Mucosa of rectum (tissue), 2 donors: Measurements from ENCODE around the gene NPY4R2.
"Not testable (repeated sequence)": the region's sequence is repeated elsewhere in the genome, so short reads cannot be mapped to it uniquely, and the experiment has no call there.

Experiments used
- H3K27ac ChIP-seq, 2 donors: one replicate each; pipeline ENCODE4 v1.7.0; 2013; ENCODE audit warnings: inconsistent platforms in 2 of 2, low read depth in 2 of 2, low read length in 2 of 2
- H3K27me3 ChIP-seq, 2 donors: one replicate each; pipeline ENCODE4 v1.7.0; 2013; ENCODE audit warnings: low read length in 2 of 2; ENCODE audit not compliant: control insufficient read depth in 2 of 2, insufficient read depth in 2 of 2
- H3K36me3 ChIP-seq, 2 donors: one replicate each; pipeline ENCODE4 v1.7.0; 2013; ENCODE audit warnings: low read length in 2 of 2; ENCODE audit not compliant: control insufficient read depth in 2 of 2, insufficient read depth in 2 of 2
- H3K4me1 ChIP-seq, 2 donors: one replicate each; pipeline ENCODE4 v1.7.0; 2013; ENCODE audit warnings: low read length in 2 of 2, mild to moderate bottlenecking in 1 of 2; ENCODE audit not compliant: control insufficient read depth in 2 of 2, insufficient read depth in 2 of 2
- H3K4me3 ChIP-seq, 2 donors: one replicate each; pipeline ENCODE4 v1.7.0; 2013; ENCODE audit warnings: low read length in 2 of 2
- H3K9ac ChIP-seq, 2 donors: one replicate each; pipeline ENCODE4 v1.7.0; 2013; ENCODE audit warnings: low read length in 2 of 2, low read depth in 1 of 2, mild to moderate bottlenecking in 1 of 2
- H3K9me3 ChIP-seq, 2 donors: one replicate each; pipeline ENCODE4 v1.7.0; 2013; ENCODE audit warnings: low read length in 2 of 2; ENCODE audit not compliant: control insufficient read depth in 2 of 2
- donor health status: healthy.
- donor health status: Normal muscosa, but diverticular disease.

Gene NPY4R2

GRCh38 chr10:47918475-47918874, at the start of gene NPY4R2:
Gene NPY4R2, plus strand, starts transcription at chr10:47918662. Its CDS starts 3,326 bp downstream, at chr10:47921988.
- H3K27ac ChIP-seq, H3K4me1 ChIP-seq, H3K9me3 ChIP-seq, H3K27me3 ChIP-seq, H3K4me3 ChIP-seq, H3K9ac ChIP-seq, H3K36me3 ChIP-seq: not testable (repeated sequence)

- H3K4me3 ChIP-seq, H3K27me3 ChIP-seq, H3K36me3 ChIP-seq, H3K9ac ChIP-seq, H3K9me3 ChIP-seq, H3K4me1 ChIP-seq, H3K27ac ChIP-seq: not testable (repeated sequence)
Measured at GRCh38 chr10:47870887-47871286, 47.6 kb upstream of the NPY4R2 start.

- not testable (repeated sequence) for H3K27ac ChIP-seq, H3K27me3 ChIP-seq, H3K9ac ChIP-seq, H3K4me3 ChIP-seq, H3K4me1 ChIP-seq, H3K36me3 ChIP-seq, H3K9me3 ChIP-seq
Measured at GRCh38 chr10:47871485-47872180, 46.8 kb upstream of the NPY4R2 start.

- not testable (repeated sequence) for H3K36me3 ChIP-seq, H3K27ac ChIP-seq, H3K9ac ChIP-seq, H3K4me3 ChIP-seq, H3K27me3 ChIP-seq, H3K9me3 ChIP-seq, H3K4me1 ChIP-seq
Measured at GRCh38 chr10:47872236-47872635, 46.2 kb upstream of the NPY4R2 start.

- H3K4me3 ChIP-seq, H3K9ac ChIP-seq, H3K27ac ChIP-seq, H3K9me3 ChIP-seq, H3K27me3 ChIP-seq, H3K4me1 ChIP-seq, H3K36me3 ChIP-seq: not testable (repeated sequence)
Measured at GRCh38 chr10:47884239-47884638, 34.2 kb upstream of the NPY4R2 start.

GRCh38 chr10:47884934-47885333, 33.5 kb upstream of the NPY4R2 start:
- not testable (repeated sequence) for H3K9ac ChIP-seq, H3K9me3 ChIP-seq, H3K4me3 ChIP-seq, H3K27ac ChIP-seq, H3K4me1 ChIP-seq, H3K27me3 ChIP-seq, H3K36me3 ChIP-seq

GRCh38 chr10:47886356-47886755, 32.1 kb upstream of the NPY4R2 start:
- H3K9me3 ChIP-seq, H3K36me3 ChIP-seq, H3K9ac ChIP-seq, H3K4me1 ChIP-seq, H3K27me3 ChIP-seq, H3K27ac ChIP-seq, H3K4me3 ChIP-seq: not testable (repeated sequence)

- H3K9ac ChIP-seq, H3K9me3 ChIP-seq, H3K4me1 ChIP-seq, H3K4me3 ChIP-seq, H3K36me3 ChIP-seq, H3K27ac ChIP-seq, H3K27me3 ChIP-seq: not testable (repeated sequence)
Measured at GRCh38 chr10:47886827-47887226, 31.6 kb upstream of the NPY4R2 start.

- not testable (repeated sequence) for H3K9me3 ChIP-seq, H3K27me3 ChIP-seq, H3K4me1 ChIP-seq, H3K27ac ChIP-seq, H3K9ac ChIP-seq, H3K4me3 ChIP-seq, H3K36me3 ChIP-seq
Measured at GRCh38 chr10:47890737-47891136, 27.7 kb upstream of the NPY4R2 start.

- H3K27me3 ChIP-seq, H3K4me1 ChIP-seq, H3K27ac ChIP-seq, H3K9me3 ChIP-seq, H3K4me3 ChIP-seq, H3K9ac ChIP-seq, H3K36me3 ChIP-seq: not testable (repeated sequence)
Measured at GRCh38 chr10:47892494-47893261, 25.8 kb upstream of the NPY4R2 start.
